NOMO-1 treated with dmso at 0.1 percent for 144 hours (cell line): ENCODE measurements around the gene ISM1.

Experiments used
- DNase-seq: peaks from one replicate; lab custom pipeline; 2025; ENCODE audit not compliant: unreplicated experiment; lab: John Stamatoyannopoulos, UW

Gene ISM1

DNA sequence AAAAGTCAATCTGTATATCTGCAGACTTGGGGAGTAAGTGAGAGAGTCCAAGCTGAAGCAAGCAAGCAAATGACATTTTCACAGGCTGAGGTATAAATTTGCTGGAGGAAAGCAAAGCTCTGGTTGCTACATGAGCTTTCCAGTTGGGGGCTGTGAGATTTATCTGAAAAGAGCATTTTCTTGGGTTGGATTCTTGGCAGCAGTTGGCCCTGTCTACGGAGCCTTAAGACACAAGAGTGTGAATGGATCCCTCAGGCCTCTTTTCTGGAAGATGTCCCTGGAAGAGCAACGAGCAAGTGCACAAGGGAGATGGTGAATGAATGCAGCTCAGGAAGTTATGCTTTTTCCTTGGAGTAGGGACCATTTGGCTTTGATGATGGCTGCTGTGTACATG lies 30.8 kb downstream of the ISM1 start:
- DNase-seq, result no peak

DNA sequence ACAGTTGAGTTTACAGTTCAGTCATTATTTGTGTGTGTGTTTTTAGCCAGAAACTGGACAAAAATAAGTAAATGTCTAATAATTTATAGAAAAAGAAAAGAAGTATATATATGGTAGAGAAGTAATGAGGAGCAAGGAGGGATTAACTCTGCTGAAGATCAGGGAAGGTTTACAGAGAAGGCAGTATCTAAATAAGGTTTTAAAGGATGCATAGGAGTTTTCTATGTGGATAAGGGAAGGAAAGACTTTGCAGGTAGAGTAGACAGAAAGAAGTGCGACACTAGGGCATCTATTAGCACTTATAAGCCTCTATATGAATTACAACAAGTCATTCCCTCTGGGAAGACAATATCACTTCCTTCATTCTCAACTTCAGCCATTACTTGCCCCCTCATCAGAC lies 34.3 kb downstream of the ISM1 start:
- DNase-seq, result no peak

DNA sequence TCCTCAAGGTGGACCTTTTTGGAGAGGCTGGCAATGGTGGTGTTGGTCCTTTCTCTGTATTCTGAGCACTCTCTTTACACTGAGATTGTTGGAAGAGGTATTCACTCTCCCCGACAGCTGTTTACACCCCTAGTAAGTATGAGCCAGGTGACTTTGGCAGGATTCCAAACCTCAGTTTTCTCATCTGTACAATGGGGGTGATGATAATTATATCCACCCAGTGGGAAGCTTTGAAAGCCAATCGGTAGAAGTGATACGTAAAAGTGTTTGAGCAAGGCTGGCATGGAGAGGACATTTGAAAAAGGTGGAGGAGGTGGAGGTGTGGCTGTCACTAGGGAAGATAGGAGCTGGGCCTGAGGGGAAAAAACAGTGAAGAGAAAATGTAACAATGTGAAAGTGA lies 35.5 kb downstream of the ISM1 start:
- DNase-seq, result no peak

- no peak for DNase-seq
Measured at GRCh38 chr20:13259921-13260320, 38.8 kb downstream of the ISM1 start.

GRCh38 chr20:13260650-13261279 lies 39.7 kb downstream of the ISM1 start:
- DNase-seq, result no peak

DNA sequence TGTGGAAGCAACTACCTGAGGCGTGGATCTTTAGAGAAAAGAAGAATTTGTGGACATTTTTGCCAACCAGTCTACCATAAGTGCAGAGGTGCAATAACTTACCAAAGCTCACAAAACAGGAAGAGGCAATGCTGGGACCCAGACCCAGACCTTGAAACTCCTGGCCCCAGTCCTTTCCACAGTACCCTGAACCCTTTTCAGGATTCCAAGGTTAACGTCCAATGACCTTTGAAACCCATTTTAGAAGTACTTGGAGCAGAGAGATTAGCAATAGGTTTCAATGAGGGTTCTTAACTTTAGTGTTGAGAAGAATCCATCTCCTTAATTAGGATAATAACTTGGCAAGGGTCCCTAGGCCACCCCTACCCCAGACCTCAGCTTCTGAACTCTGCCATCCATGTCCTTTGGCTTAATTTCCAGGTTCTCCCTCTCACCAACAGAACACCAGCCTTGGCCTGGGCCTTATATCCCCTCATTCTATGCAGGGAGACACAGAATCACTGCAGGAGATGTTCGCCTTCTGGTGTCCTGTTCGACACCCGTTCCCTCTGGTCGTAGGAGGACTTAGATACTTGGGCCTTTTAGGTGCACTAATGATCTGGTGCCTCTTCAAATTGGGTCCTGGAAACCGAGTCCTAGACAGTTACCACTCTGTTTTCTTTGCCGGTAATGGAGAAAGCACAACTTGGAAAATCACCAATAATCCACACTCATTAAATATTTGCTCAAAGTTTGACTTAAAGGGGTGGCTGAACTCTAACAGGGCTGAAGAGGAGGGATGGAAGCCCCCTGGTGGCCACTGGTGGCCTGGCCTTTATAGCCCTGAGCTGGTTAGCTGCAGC lies 40.6 kb downstream of the ISM1 start:
- no peak for DNase-seq

- no peak for DNase-seq
Measured at GRCh38 chr20:13262302-13262650, 41.2 kb downstream of the ISM1 start.

GRCh38 chr20:13262671-13263360 lies 41.7 kb downstream of the ISM1 start:
- no peak for DNase-seq

GRCh38 chr20:13263451-13263850 lies 42.4 kb downstream of the ISM1 start:
- no peak for DNase-seq

DNA sequence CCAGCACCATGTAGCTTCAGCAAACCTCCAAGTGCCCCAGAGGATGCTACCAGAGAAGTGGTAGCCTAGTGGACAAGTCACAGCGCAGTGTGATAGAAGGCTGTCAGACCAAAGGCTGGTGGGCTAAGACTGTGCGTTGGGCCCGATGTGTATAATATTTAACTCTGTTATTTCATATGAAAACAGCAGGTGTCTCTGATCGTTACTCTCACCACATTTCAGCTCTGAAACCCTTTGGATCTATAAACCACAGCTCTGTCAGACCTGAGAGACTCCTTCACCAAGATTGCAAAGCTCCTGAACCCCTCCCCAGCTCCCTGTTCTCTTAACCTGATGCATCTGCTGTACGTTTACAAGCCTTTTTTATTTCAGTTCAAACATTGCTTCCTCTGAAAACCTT lies 43.8 kb downstream of the ISM1 start:
- no peak for DNase-seq

DNA sequence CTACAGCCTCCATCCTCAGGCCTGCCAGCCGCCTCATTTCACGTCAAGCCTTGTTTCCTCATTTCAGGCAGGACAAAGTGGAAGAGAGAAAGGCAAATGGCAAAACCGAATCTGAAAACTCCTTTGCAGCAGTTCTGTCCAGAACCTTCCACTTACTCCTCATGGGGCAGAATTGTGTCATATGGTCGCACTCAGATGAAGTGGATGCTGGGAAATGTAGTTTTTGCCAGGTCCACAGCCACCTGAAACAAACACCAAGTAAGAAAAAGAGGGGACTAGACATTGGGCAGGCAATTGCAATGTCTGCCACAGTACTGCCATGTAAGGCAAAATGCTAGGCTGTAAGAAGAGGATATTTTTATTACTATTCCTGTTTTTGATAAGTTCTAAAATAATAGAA lies 44.9 kb downstream of the ISM1 start:
- DNase-seq, result no peak

DNA sequence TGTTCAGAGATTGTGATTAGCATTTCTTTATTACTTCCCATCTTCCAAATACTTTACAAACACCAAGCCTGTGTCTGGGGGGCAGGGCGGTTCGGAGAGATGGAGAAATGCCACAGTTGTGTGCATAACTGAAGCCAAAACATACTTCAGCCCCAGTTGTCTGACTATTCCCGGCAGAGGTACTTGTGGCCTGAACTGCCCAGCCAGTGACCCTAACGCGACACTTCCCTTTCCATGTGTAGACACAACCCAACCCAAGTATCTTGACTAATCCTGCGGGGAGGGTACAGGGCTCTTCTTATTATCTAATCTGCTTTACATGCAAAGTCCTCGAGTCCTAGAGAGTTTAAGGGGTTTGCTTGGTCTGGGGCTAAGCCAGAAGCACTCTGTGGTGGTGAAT lies 46.2 kb downstream of the ISM1 start:
- DNase-seq, result no peak

DNA sequence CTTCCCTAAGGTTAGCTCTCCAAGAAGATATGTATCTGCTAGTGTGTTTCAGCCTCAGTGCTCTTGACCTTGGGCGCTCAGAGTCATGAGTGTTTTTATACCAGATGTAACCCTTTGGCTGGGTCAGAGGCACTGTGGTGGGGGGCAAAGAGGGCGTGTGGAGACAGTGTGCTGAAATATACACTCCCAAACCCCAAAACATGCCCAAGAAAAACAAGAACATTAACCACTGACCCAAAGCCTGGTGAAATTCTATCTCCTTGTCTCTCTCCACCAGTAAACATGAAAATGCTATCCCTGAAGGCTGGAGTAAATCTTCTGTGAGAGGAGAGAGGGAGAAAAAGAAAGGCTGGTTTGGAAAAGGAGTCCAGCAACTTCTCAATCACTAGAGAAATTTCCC lies 47.9 kb downstream of the ISM1 start:
- no peak for DNase-seq

DNA sequence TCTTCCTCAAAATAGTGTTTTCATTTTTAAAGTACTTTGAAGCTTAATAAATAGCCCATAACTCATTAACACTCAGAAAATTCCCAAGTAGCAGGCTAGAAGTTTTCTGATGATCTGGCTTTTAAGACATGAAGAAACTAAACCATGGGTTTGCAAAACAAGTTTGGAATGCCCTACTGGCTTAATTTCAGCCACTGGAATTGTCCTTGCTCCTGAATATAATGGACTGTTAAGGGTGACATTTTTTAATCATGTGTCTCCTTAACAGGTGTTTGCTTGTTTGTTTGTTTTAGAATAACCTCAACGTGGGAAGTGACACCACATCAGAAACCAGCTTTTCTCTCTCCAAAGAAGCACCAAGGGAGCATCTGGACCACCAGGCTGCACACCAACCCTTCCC lies 49.1 kb downstream of the ISM1 start:
- DNase-seq, result no peak

GRCh38 chr20:13271098-13271497 lies 50.0 kb downstream of the ISM1 start:
- no peak for DNase-seq

DNA sequence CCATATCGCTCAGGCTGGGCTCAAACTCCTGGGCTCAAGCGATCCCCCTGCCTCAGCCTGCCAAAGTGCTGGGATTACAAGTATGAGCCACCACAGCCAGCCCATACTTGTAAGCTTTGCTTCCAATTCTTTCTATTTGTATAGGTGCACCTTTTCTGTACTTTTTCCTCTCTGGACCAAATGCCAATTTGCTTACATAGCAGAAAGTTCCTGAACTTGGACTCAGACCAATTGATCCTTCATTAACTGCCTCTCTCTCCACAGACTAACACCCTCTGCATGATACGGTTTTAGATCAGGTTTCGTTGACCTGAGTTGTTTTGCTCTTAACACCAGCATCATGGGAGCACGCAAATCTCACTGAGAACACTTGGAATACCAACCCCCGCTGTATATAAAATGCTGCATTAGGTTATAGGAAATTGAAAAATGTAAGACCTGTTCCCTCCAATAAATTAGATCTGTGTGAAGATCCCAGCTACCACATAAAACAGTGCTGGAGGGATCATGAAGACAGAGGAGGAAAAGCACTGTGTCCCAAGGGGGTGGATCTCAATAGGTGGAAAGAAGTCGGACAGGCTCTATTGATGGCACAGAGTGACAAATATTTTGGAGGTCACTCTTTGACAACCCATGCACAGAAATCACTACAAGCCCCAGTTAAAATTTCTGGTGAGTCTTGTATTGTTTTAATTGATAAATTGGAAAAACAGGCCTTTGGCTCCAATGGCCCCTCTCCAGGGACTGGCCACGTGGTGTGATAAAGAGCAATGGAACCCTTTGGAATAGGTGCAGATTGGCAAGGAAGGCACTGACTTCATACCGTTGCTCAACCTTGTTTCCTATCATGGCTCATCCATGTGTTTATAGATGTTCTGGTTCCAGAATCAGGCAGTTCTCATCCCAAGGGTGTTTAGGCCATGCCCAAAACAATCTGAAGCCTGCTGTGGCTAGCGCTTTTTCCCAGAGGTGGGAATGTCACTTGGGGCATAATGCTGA lies 51.2 kb downstream of the ISM1 start:
- no peak for DNase-seq

GRCh38 chr20:13274275-13274861 lies 53.3 kb downstream of the ISM1 start:
- no peak for DNase-seq

DNA sequence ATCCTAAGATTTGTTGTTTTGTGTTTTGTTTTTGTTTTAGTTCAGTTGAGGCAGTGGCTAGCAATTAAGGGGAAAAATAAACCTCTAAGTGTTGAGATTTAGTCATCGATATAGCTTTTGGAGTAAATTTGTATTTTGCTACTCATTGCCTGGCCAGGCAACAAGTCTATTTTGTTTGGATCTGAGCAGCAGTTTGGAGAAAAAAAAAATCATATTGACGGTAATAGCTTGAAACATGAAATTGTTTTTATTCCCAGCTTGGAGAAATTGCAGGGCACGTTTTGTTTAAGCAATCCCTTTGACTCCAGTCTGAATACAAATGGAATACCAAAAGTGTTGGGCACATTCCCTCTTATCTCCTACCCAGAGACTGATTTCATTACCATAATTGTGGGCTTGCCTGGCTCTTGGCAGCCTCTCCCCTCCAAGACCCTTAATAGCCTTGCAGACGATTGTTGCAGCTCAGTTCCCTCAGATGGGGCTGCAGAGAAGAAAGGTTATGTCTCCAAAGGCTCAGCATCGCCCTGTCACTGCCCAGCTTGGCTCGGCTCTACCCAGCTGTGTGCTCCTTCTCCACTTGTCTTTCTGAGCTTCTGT lies 56.0 kb downstream of the ISM1 start:
- DNase-seq, result no peak

GRCh38 chr20:13277663-13278295 lies 56.7 kb downstream of the ISM1 start:
- no peak for DNase-seq
